ENCODE results near the gene SIL1.

SIL1 gene

DNA sequence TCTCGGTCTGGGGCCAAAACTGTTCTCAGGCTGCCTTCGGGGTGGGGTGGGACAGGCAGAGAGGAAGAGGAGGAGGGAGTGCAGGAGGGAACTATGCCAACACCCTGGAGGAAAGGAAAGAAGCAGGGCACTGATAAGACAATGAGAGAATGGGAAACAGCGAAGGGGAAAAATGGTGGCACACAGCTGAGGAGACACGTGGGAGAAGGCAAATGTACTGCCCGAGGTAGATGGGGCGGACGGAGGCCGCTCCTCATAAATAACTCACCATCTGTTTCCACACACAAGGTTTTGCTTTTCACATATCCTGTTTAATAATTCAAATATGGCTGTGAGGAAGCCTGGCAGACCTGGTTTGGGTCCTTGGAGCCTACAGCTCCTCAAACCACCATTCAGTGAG is 174.9 kb downstream of the SIL1 start:
- Histone ChIP-seq H2BK5ac (ENCODE audit: low read length) (no peak overlapping the region), H3K4me2 (ENCODE audit: low read length) (no peak overlapping the region), H4K5ac (ENCODE audit: low read length) (no peak overlapping the region), H2BK120ac (ENCODE audit: low read depth, low read length) (no peak overlapping the region), H3K9ac (ENCODE audit: low read length) (no peak overlapping the region), H3K27ac (ENCODE audit: low read depth, low read length) (no peak overlapping the region), H3K4me3 (ENCODE audit: low read length) (no peak overlapping the region), H3K18ac (ENCODE audit: low read length) (no peak overlapping the region), H3K4me1 (ENCODE audit: control insufficient read depth, low read depth, low read length) (no peaks in the 10 kb centered on the region), H2AK5ac (ENCODE audit: low read length) (no peak overlapping the region), H3K27me3 (ENCODE audit: insufficient read depth, low read length, poor library complexity) (no peaks in the 10 kb centered on the region), H3K79me2 (ENCODE audit: control insufficient read depth, insufficient read depth, low read length) (no peaks in the 10 kb centered on the region), H2BK15ac (replicated peaks; ENCODE audit: low read depth) (no peak overlapping the region), H3K56ac (ENCODE audit: low read length) (no peak overlapping the region), H3K79me1 (ENCODE audit: low read length) (no peaks in the 10 kb centered on the region), H3K36me3 (ENCODE audit: control insufficient read depth, insufficient read depth, low read length) (no peaks in the 10 kb centered on the region), H3K23ac (ENCODE audit: low read length) (no peak overlapping the region), H4K8ac (ENCODE audit: low read depth, low read length) (no peak overlapping the region), H3K4ac (ENCODE audit: low read depth, low read length) (no peak overlapping the region)
- no CpG with 5 or more reads among the region's 8 CpGs for WGBS (ENCODE audit: extremely low coverage, insufficient coverage, low lambda C conversion rate)
- DNase-seq: no peak

DNA sequence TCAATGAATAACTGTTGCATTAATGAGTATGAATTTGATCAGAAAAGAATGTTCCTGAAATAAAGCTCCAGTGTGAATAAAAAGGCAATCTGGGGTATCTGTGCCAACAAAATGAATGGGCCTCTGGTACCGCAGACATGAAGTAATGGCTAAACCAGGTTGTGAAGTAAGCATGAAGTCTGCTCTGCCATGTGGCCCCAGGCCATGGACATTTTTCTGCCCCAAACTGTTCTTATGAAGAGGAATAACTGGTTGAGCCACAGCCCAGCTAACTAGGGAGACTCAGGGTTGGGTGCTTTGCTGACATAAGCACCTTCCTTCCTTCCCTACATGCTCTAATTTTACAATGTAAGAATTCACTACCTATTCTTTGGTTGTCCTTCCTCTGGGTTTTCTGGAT is 175.6 kb downstream of the SIL1 start:
- no peak overlapping the region for H2BK15ac ChIP-seq (replicated peaks; ENCODE audit: low read depth)
- no peaks in the 10 kb centered on the region for H3K79me2 ChIP-seq (ENCODE audit: control insufficient read depth, insufficient read depth, low read length)
- H4K8ac ChIP-seq (ENCODE audit: low read depth, low read length): no peak overlapping the region
- no peaks in the 10 kb centered on the region for H3K4me1 ChIP-seq (ENCODE audit: control insufficient read depth, low read depth, low read length)
- H3K9ac ChIP-seq (ENCODE audit: low read length): no peak overlapping the region
- H3K27me3 ChIP-seq (ENCODE audit: insufficient read depth, low read length, poor library complexity): no peaks in the 10 kb centered on the region
- H3K18ac ChIP-seq (ENCODE audit: low read length): no peak overlapping the region
- H2AK5ac ChIP-seq (ENCODE audit: low read length): no peak overlapping the region
- H3K4ac ChIP-seq (ENCODE audit: low read depth, low read length): no peak overlapping the region
- no peak overlapping the region for H3K4me3 ChIP-seq (ENCODE audit: low read length)
- H3K36me3 ChIP-seq (ENCODE audit: control insufficient read depth, insufficient read depth, low read length): no peaks in the 10 kb centered on the region
- DNase-seq: no peak
- no peaks in the 10 kb centered on the region for H3K79me1 ChIP-seq (ENCODE audit: low read length)
- no peak overlapping the region for H4K5ac ChIP-seq (ENCODE audit: low read length)
- H3K23ac ChIP-seq (ENCODE audit: low read length): no peak overlapping the region
- H2BK5ac ChIP-seq (ENCODE audit: low read length): no peak overlapping the region
- no peak overlapping the region for H2BK120ac ChIP-seq (ENCODE audit: low read depth, low read length)
- WGBS (ENCODE audit: extremely low coverage, insufficient coverage, low lambda C conversion rate): no CpG with 5 or more reads among the region's 1 CpG
- no peak overlapping the region for H3K4me2 ChIP-seq (ENCODE audit: low read length)
- H3K27ac ChIP-seq (ENCODE audit: low read depth, low read length): no peak overlapping the region
- H3K56ac ChIP-seq (ENCODE audit: low read length): no peak overlapping the region

DNA sequence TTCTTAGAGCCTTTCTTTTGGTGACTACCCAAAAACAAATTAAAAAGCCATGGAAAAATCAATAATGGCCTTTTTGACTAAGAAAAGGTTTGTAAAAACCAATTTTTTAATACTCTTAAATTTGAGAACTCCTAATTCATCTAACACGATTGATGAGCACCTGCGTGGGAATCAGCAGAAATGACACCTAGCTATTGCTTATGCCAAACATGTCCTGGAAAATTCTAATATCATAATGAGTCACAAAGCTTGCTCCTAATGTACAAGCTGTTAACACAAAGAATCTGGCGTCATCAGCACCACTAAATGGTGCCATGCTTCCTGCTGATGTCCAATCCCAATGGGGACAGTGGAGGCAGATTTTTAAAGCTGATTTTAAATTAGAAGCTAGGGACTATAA is 176.8 kb downstream of the SIL1 start:
- Histone ChIP-seq H3K27me3 (ENCODE audit: insufficient read depth, low read length, poor library complexity) (no peaks in the 10 kb centered on the region), H4K5ac (ENCODE audit: low read length) (no peak overlapping the region), H3K4me3 (ENCODE audit: low read length) (no peak overlapping the region), H3K4ac (ENCODE audit: low read depth, low read length) (no peak overlapping the region), H3K27ac (ENCODE audit: low read depth, low read length) (no peak overlapping the region), H2AK5ac (ENCODE audit: low read length) (no peak overlapping the region), H3K4me2 (ENCODE audit: low read length) (no peak overlapping the region), H3K79me2 (ENCODE audit: control insufficient read depth, insufficient read depth, low read length) (no peaks in the 10 kb centered on the region), H3K79me1 (ENCODE audit: low read length) (no peaks in the 10 kb centered on the region), H2BK15ac (replicated peaks; ENCODE audit: low read depth) (no peak overlapping the region), H3K9ac (ENCODE audit: low read length) (no peak overlapping the region), H2BK120ac (ENCODE audit: low read depth, low read length) (no peak overlapping the region), H3K4me1 (ENCODE audit: control insufficient read depth, low read depth, low read length) (no peaks in the 10 kb centered on the region), H3K56ac (ENCODE audit: low read length) (no peak overlapping the region), H2BK5ac (ENCODE audit: low read length) (no peak overlapping the region), H4K8ac (ENCODE audit: low read depth, low read length) (no peak overlapping the region), H3K18ac (ENCODE audit: low read length) (no peak overlapping the region), H3K36me3 (ENCODE audit: control insufficient read depth, insufficient read depth, low read length) (no peaks in the 10 kb centered on the region), H3K23ac (ENCODE audit: low read length) (no peak overlapping the region)
- no CpG with 5 or more reads among the region's 3 CpGs for WGBS (ENCODE audit: extremely low coverage, insufficient coverage, low lambda C conversion rate)
- no peak for DNase-seq

DNA sequence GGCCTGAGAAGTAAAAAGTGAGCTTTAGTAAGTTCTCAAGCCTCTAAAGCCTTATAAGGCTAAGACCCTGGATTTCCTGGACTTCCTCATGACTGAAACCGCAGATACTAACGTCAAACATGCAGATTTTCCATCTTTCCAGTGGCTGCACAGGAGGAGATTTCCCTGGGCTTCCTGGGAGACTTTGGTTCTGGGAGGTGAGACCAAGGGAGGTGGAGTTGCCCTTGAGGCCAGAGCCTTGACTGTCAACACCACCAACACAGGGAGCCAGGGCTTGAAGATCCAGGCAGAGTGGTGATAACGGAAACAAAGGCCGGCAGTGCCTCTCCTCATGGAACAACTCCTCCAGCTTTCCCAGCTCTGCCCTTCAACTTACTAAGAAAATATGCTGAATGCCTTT is 178.3 kb downstream of the SIL1 start:
- Histone ChIP-seq H3K4ac (ENCODE audit: low read depth, low read length) (no peak overlapping the region), H2BK15ac (replicated peaks; ENCODE audit: low read depth) (no peak overlapping the region), H3K36me3 (ENCODE audit: control insufficient read depth, insufficient read depth, low read length) (no peaks in the 10 kb centered on the region), H3K18ac (ENCODE audit: low read length) (no peak overlapping the region), H3K4me3 (ENCODE audit: low read length) (no peak overlapping the region), H2BK5ac (ENCODE audit: low read length) (no peak overlapping the region), H4K5ac (ENCODE audit: low read length) (no peak overlapping the region), H3K27me3 (ENCODE audit: insufficient read depth, low read length, poor library complexity) (no peaks in the 10 kb centered on the region), H2BK120ac (ENCODE audit: low read depth, low read length) (no peak overlapping the region), H3K23ac (ENCODE audit: low read length) (no peak overlapping the region), H3K79me1 (ENCODE audit: low read length) (no peaks in the 10 kb centered on the region), H3K56ac (ENCODE audit: low read length) (no peak overlapping the region), H3K9ac (ENCODE audit: low read length) (no peak overlapping the region), H4K8ac (ENCODE audit: low read depth, low read length) (no peak overlapping the region), H3K4me2 (ENCODE audit: low read length) (no peak overlapping the region), H2AK5ac (ENCODE audit: low read length) (no peak overlapping the region), H3K27ac (ENCODE audit: low read depth, low read length) (no peak overlapping the region), H3K4me1 (ENCODE audit: control insufficient read depth, low read depth, low read length) (no peaks in the 10 kb centered on the region), H3K79me2 (ENCODE audit: control insufficient read depth, insufficient read depth, low read length) (no peaks in the 10 kb centered on the region)
- WGBS (ENCODE audit: extremely low coverage, insufficient coverage, low lambda C conversion rate): no CpG with 5 or more reads among the region's 4 CpGs
- DNase-seq: peak; percentile 3

DNA sequence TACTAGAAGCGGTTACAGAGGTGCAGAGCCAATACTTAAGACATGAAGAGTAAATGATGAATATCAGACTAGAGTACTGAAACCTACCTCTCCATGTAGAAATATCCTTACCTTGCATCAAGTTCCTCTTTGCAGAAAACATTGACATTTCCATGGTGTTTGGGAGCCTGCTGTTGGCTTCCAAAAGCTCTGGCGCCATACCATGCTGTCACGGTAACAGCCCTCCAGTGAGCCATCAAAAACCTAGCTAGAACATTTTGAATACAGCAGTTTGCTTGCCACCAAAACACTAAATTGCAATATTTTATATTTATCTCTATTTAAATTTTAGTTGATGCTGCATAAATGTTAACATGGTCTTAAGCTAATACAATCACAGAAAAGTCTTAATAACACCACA is 179.0 kb downstream of the SIL1 start:
- Histone ChIP-seq H3K9ac (ENCODE audit: low read length) (no peak overlapping the region), H3K4me3 (ENCODE audit: low read length) (no peak overlapping the region), H3K36me3 (ENCODE audit: control insufficient read depth, insufficient read depth, low read length) (no peaks in the 10 kb centered on the region), H3K79me1 (ENCODE audit: low read length) (no peaks in the 10 kb centered on the region), H2BK5ac (ENCODE audit: low read length) (no peak overlapping the region), H2BK15ac (replicated peaks; ENCODE audit: low read depth) (no peak overlapping the region), H3K56ac (ENCODE audit: low read length) (no peak overlapping the region), H3K4me1 (ENCODE audit: control insufficient read depth, low read depth, low read length) (peaks cover 2% of the 10 kb centered on the region), H3K27ac (ENCODE audit: low read depth, low read length) (no peak overlapping the region), H3K79me2 (ENCODE audit: control insufficient read depth, insufficient read depth, low read length) (no peaks in the 10 kb centered on the region), H3K23ac (ENCODE audit: low read length) (no peak overlapping the region), H3K18ac (ENCODE audit: low read length) (no peak overlapping the region), H2BK120ac (ENCODE audit: low read depth, low read length) (no peak overlapping the region), H3K4me2 (ENCODE audit: low read length) (no peak overlapping the region), H2AK5ac (ENCODE audit: low read length) (no peak overlapping the region), H4K8ac (ENCODE audit: low read depth, low read length) (no peak overlapping the region), H3K4ac (ENCODE audit: low read depth, low read length) (no peak overlapping the region), H3K27me3 (ENCODE audit: insufficient read depth, low read length, poor library complexity) (no peaks in the 10 kb centered on the region), H4K5ac (ENCODE audit: low read length) (no peak overlapping the region)
- no CpG with 5 or more reads among the region's 3 CpGs for WGBS (ENCODE audit: extremely low coverage, insufficient coverage, low lambda C conversion rate)
- DNase-seq: no peak

DNA sequence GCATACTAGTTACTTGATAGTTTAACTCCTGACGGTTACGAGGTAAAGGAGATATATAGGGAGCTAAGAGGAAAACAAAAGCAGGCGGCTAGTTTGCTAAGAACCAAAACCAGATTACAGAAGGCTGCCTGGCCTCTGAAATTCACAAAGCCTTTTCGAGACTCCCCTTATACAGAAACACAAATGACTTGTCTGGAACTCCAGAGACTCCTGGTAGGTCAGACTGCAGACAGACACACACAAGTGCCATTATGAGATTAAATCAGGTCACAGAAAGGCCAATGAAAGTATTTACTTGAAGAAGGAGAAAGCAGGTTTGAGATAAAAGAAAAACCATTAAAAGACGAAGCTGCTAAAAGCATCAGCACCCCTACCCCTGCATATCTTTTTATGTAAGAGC is 180.5 kb downstream of the SIL1 start:
- no peak overlapping the region for H3K4me2 ChIP-seq (ENCODE audit: low read length)
- no peaks in the 10 kb centered on the region for H3K79me1 ChIP-seq (ENCODE audit: low read length)
- H3K18ac ChIP-seq (ENCODE audit: low read length): no peak overlapping the region
- H4K5ac ChIP-seq (ENCODE audit: low read length): no peak overlapping the region
- no CpG with 5 or more reads among the region's 5 CpGs for WGBS (ENCODE audit: extremely low coverage, insufficient coverage, low lambda C conversion rate)
- no peak overlapping the region for H2AK5ac ChIP-seq (ENCODE audit: low read length)
- no peak overlapping the region for H4K8ac ChIP-seq (ENCODE audit: low read depth, low read length)
- H3K9ac ChIP-seq (ENCODE audit: low read length): no peak overlapping the region
- no peak for DNase-seq
- no peak overlapping the region for H2BK15ac ChIP-seq (replicated peaks; ENCODE audit: low read depth)
- H3K27ac ChIP-seq (ENCODE audit: low read depth, low read length): no peak overlapping the region
- no peak overlapping the region for H2BK120ac ChIP-seq (ENCODE audit: low read depth, low read length)
- no peak overlapping the region for H3K4ac ChIP-seq (ENCODE audit: low read depth, low read length)
- H3K36me3 ChIP-seq (ENCODE audit: control insufficient read depth, insufficient read depth, low read length): no peaks in the 10 kb centered on the region
- H3K79me2 ChIP-seq (ENCODE audit: control insufficient read depth, insufficient read depth, low read length): no peaks in the 10 kb centered on the region
- no peak overlapping the region for H3K4me3 ChIP-seq (ENCODE audit: low read length)
- H3K4me1 ChIP-seq (ENCODE audit: control insufficient read depth, low read depth, low read length): peaks cover 2% of the 10 kb centered on the region
- no peak overlapping the region for H3K23ac ChIP-seq (ENCODE audit: low read length)
- H2BK5ac ChIP-seq (ENCODE audit: low read length): no peak overlapping the region
- H3K27me3 ChIP-seq (ENCODE audit: insufficient read depth, low read length, poor library complexity): no peaks in the 10 kb centered on the region
- H3K56ac ChIP-seq (ENCODE audit: low read length): no peak overlapping the region

All from mesendoderm (in vitro differentiated cells).